Activated T-helper 1 cell treated with Interleukin-2 at 50 U/mL for 16 hours (primary cell): ENCODE results near the gene CLCN3.
"Not testable (repeated sequence)": the region's sequence is repeated elsewhere in the genome, so short reads cannot be mapped to it uniquely, and the experiment has no call there.

Experiments used
- DNase-seq: peaks from one replicate; pipeline ENCODE4 v3.0.0-alpha.2; 2020; ENCODE audit warnings: low read depth

The CLCN3 gene

GRCh38 chr4:169657470-169658107 lies 37.2 kb downstream of the CLCN3 start:
- DNase-seq: no peak

- DNase-seq: no peak
These were observed 37.8 kb downstream of the CLCN3 start for GRCh38 chr4:169658196-169658595.

GRCh38 chr4:169658975-169659715 lies 38.8 kb downstream of the CLCN3 start:
- no peak for DNase-seq

- peak; percentile 26 for DNase-seq
These were observed 39.6 kb downstream of the CLCN3 start for GRCh38 chr4:169659716-169660670.

GRCh38 chr4:169660929-169661328 lies 40.6 kb downstream of the CLCN3 start:
- DNase-seq: no peak

GRCh38 chr4:169661761-169662160 lies 41.4 kb downstream of the CLCN3 start:
- no peak for DNase-seq

- no peak for DNase-seq
These were observed 41.8 kb downstream of the CLCN3 start for GRCh38 chr4:169662206-169662605.

GRCh38 chr4:169663402-169663801 lies 43.0 kb downstream of the CLCN3 start:
- no peak for DNase-seq

GRCh38 chr4:169663831-169664230 lies 43.5 kb downstream of the CLCN3 start:
- no peak for DNase-seq

GRCh38 chr4:169664615-169665014 lies 44.2 kb downstream of the CLCN3 start:
- DNase-seq: no peak

GRCh38 chr4:169665046-169665737 lies 44.8 kb downstream of the CLCN3 start:
- no peak for DNase-seq

- no peak for DNase-seq
These were observed 47.8 kb downstream of the CLCN3 start for GRCh38 chr4:169668069-169668721.

- DNase-seq: no peak
These were observed 55.4 kb downstream of the CLCN3 start for GRCh38 chr4:169675825-169676224.

- DNase-seq: no peak
These were observed 56.9 kb downstream of the CLCN3 start for GRCh38 chr4:169677150-169677748.

GRCh38 chr4:169678486-169678885 lies 58.1 kb downstream of the CLCN3 start:
- not testable (repeated sequence) for DNase-seq

- DNase-seq: not testable (repeated sequence)
These were observed 58.7 kb downstream of the CLCN3 start for GRCh38 chr4:169678951-169679591.

- DNase-seq: no peak
These were observed 62.1 kb downstream of the CLCN3 start for GRCh38 chr4:169682372-169683047.

- no peak for DNase-seq
These were observed 69.3 kb downstream of the CLCN3 start for GRCh38 chr4:169689681-169690080.

GRCh38 chr4:169690787-169691186 lies 70.4 kb downstream of the CLCN3 start:
- DNase-seq: no peak

- no peak for DNase-seq
These were observed 78.0 kb downstream of the CLCN3 start for GRCh38 chr4:169698331-169698730.
